ENCODE measurements around the gene DDR2.

DNA sequence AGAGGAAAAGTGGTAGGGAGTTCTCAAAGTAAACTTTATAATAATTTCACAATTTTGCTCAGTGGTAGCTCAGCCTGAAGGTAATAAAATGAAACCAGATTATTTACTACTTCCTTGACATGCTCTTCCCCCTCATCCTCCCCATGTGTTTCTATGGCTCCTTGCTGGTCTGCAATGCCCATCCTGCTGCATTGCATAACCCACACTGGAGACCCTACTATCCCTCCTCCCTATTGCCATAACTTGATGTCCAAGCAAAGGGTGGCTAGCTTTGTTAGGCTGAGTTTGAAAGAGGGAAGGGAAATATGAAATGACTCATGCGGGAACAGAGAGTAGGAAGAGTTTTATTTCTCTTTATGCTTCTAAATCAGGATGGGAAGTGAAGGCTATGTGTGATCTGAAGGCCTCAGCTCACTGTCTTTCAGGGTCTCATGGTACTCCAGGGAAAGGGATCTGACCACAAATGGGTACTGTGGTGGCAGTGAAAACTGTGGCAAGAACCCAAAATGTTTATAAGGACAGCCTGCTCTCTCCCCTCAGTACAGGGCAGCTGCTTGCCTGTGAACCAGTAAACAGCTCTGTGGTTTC is 121.8 kb downstream of the DDR2 start:
- TF ChIP-seq POLR2AphosphoS5 (IDR thresholded peaks at IDR 0.05; ENCODE audit: borderline replicate concordance, low read depth, low read length) (no peak), EZH2 (IDR thresholded peaks at IDR 0.05) (no peak)
